IMR-90 (cell line): ENCODE results near the gene SH2D5. TPM values are rescaled to one million over a fixed set of nuclear protein-coding genes. Genes with fewer than 3 reads are reported as not detected.
A peak's percentile ranks its signal among the peaks of the same experiment; 100 is the strongest.

ENCODE experiments used
- ATAC-seq: fragments of 200-7000 bp; cut with Tn5 transposase; 2 replicates; pipeline ENCODE4 v1.9.1; 2020; ENCODE audit warnings: low read depth, mild to moderate bottlenecking, moderate library complexity
- BruUV-seq: library from RNA; stranded (reverse); fragments of 400-500 nt; replicated peaks from 2 replicates; lab custom pipeline; 2021; lab: Mats Ljungman, UMichigan
- CTCF ChIA-PET: fragments of 300-600 bp; formaldehyde crosslinking; extraction: SDS; loops from one replicate; lab custom pipeline; 2021; ENCODE audit warnings: antibody characterized with exemption; lab: Yijun Ruan, JAX
- POLR2A ChIA-PET: fragments of 300-600 bp; sonication (Branson Sonifier 250); formaldehyde crosslinking; loops from one replicate; lab custom pipeline; 2022; ENCODE audit warnings: antibody characterized with exemption; ENCODE audit not compliant: unreplicated experiment; lab: Charles Lee
- DNase-seq: peaks from one replicate; pipeline ENCODE4 v3.0.0; 2013
- H2AFZ ChIP-seq: replicated peaks from 2 replicates; pipeline ENCODE3; 2013; ENCODE audit warnings: low read length, mild to moderate bottlenecking; ENCODE audit not compliant: poor library complexity
- H2AK5ac ChIP-seq: 2 replicates; pipeline ENCODE4 v1.6.1; 2013; ENCODE audit warnings: low read depth, low read length, inconsistent platforms
- H2AK9ac ChIP-seq: replicated peaks from 2 replicates; pipeline ENCODE3; 2013; ENCODE audit warnings: mild to moderate bottlenecking, low read depth, low read length, moderate library complexity; ENCODE audit not compliant: poor library complexity
- H2BK120ac ChIP-seq: 2 replicates; pipeline ENCODE4 v1.6.1; 2013; ENCODE audit warnings: low read depth, low read length, inconsistent platforms
- H2BK15ac ChIP-seq: 3 replicates; pipeline ENCODE4 v1.6.1; 2013; ENCODE audit warnings: low read depth, low read length, inconsistent platforms
- H2BK20ac ChIP-seq: 2 replicates; pipeline ENCODE4 v1.6.1; 2013; ENCODE audit warnings: low read depth, mild to moderate bottlenecking, inconsistent platforms, low read length, moderate library complexity
- H2BK5ac ChIP-seq: 2 replicates; pipeline ENCODE4 v1.6.1; 2013; ENCODE audit warnings: mild to moderate bottlenecking, low read depth, low read length, inconsistent platforms; ENCODE audit not compliant: poor library complexity, severe bottlenecking
- H3K14ac ChIP-seq: replicated peaks from 2 replicates; pipeline ENCODE4 v1.6.1; 2013; ENCODE audit warnings: low read depth, low read length, inconsistent platforms
- H3K18ac ChIP-seq: 2 replicates; pipeline ENCODE4 v1.6.1; 2013; ENCODE audit warnings: low read depth, low read length, control low read depth
- H3K23ac ChIP-seq: 2 replicates; pipeline ENCODE4 v1.6.1; 2013; ENCODE audit warnings: low read depth, low read length, inconsistent platforms
- H3K27ac ChIP-seq: 2 replicates; pipeline ENCODE4 v1.5.1; 2013; ENCODE audit warnings: mild to moderate bottlenecking, control low read depth, low read length; ENCODE audit not compliant: insufficient read depth
- H3K27me3 ChIP-seq: 2 replicates; pipeline ENCODE4 v1.6.1; 2013; ENCODE audit warnings: low read length; ENCODE audit not compliant: control insufficient read depth, insufficient read depth
- H3K36me3 ChIP-seq: 2 replicates; pipeline ENCODE4 v1.6.1; 2013; ENCODE audit warnings: low read length, mixed read lengths; ENCODE audit not compliant: control insufficient read depth, insufficient read depth
- H3K4ac ChIP-seq: 2 replicates; pipeline ENCODE4 v1.6.1; 2013; ENCODE audit warnings: low read depth, low read length, inconsistent platforms
- H3K4me1 ChIP-seq: 2 replicates; pipeline ENCODE4 v1.6.1; 2013; ENCODE audit warnings: low read length, mixed read lengths; ENCODE audit not compliant: control insufficient read depth, insufficient read depth
- H3K4me2 ChIP-seq: 2 replicates; pipeline ENCODE4 v1.6.1; 2013; ENCODE audit warnings: low read depth, mild to moderate bottlenecking, control low read depth, low read length, moderate library complexity
- H3K4me3 ChIP-seq: 2 replicates; pipeline ENCODE4 v1.5.1; 2013; ENCODE audit warnings: low read depth, mild to moderate bottlenecking, control low read depth, low read length, moderate library complexity; ENCODE audit not compliant: insufficient read depth
- H3K56ac ChIP-seq: 2 replicates; pipeline ENCODE4 v1.6.1; 2013; ENCODE audit warnings: low read length, inconsistent platforms; ENCODE audit not compliant: insufficient read depth; ENCODE audit errors: extremely low read depth
- H3K79me1 ChIP-seq, 2 experiments: 2 replicates each; pipeline ENCODE4 v1.6.1; 2013; ENCODE audit warnings: low read length in 2 of 2, inconsistent platforms in 1 of 2, low read depth in 1 of 2
- H3K9ac ChIP-seq: 2 replicates; pipeline ENCODE4 v1.6.1; 2013; ENCODE audit warnings: low read depth, low read length, control low read depth
- H3K9me1 ChIP-seq: 2 replicates; pipeline ENCODE4 v1.6.1; 2013; ENCODE audit warnings: low read length, inconsistent platforms; ENCODE audit not compliant: insufficient read depth
- H3K9me3 ChIP-seq: 2 replicates; pipeline ENCODE4 v1.6.1; 2013; ENCODE audit warnings: low read length; ENCODE audit not compliant: control insufficient read depth, insufficient read depth
- H4K20me1 ChIP-seq: 2 replicates; pipeline ENCODE4 v1.6.1; 2013; ENCODE audit warnings: low read length, inconsistent platforms; ENCODE audit not compliant: insufficient read depth
- H4K5ac ChIP-seq: 2 replicates; pipeline ENCODE4 v1.6.1; 2013; ENCODE audit warnings: mild to moderate bottlenecking, low read depth, low read length, control low read depth
- H4K8ac ChIP-seq, 2 experiments: 2 replicates each; pipeline ENCODE4 v1.6.1; 2013; ENCODE audit warnings: low read depth in 2 of 2, low read length in 2 of 2, control low read depth in 1 of 2, inconsistent platforms in 1 of 2
- H4K91ac ChIP-seq: 2 replicates; pipeline ENCODE4 v1.6.1; 2013; ENCODE audit warnings: low read depth, low read length, inconsistent platforms; ENCODE audit not compliant: insufficient read depth
- BHLHE40 ChIP-seq: fragments of 150-350 bp; IDR thresholded peaks from 2 replicates; pipeline ENCODE4 v1.6.1; 2016; ENCODE audit warnings: mild to moderate bottlenecking, low read depth, low read length
- CEBPB ChIP-seq: IDR thresholded peaks from 2 replicates; pipeline ENCODE4 v1.6.1; 2012; ENCODE audit warnings: low read depth, low read length, improper control_type of control experiment
- CHD1 ChIP-seq: IDR thresholded peaks from 2 replicates; pipeline ENCODE4 v1.6.1; 2012; ENCODE audit warnings: low read depth, low read length, improper control_type of control experiment
- CTCF ChIP-seq: conservative IDR thresholded peaks from 2 replicates; pipeline ENCODE4 v1.5.1; 2012; ENCODE audit warnings: mild to moderate bottlenecking, low read depth, low read length, improper control_type of control experiment
- FOS ChIP-seq: fragments of 150-350 bp; IDR thresholded peaks from 2 replicates; pipeline ENCODE4 v1.6.1; 2016; ENCODE audit warnings: low read depth, low read length
- MAFK ChIP-seq: IDR thresholded peaks from 2 replicates; pipeline ENCODE4 v1.6.1; 2012; ENCODE audit warnings: low read depth, low read length, improper control_type of control experiment
- MAZ ChIP-seq: IDR thresholded peaks from 2 replicates; pipeline ENCODE4 v1.6.1; 2012; ENCODE audit warnings: low read depth, mild to moderate bottlenecking, low read length, improper control_type of control experiment, moderate library complexity, borderline replicate concordance
- MXI1 ChIP-seq: IDR thresholded peaks from 2 replicates; pipeline ENCODE4 v1.6.1; 2012; ENCODE audit warnings: low read depth, mild to moderate bottlenecking, low read length, moderate library complexity, borderline replicate concordance
- NFE2L2 ChIP-seq: fragments of 150-350 bp; IDR thresholded peaks from 2 replicates; pipeline ENCODE4 v1.6.1; 2016; ENCODE audit warnings: low read depth, mild to moderate bottlenecking, low read length
- POLR2A ChIP-seq: IDR thresholded peaks from 2 replicates; pipeline ENCODE4 v1.6.1; 2012; ENCODE audit warnings: mild to moderate bottlenecking, low read depth, low read length
- RAD21 ChIP-seq: IDR thresholded peaks from 2 replicates; pipeline ENCODE4 v1.6.1; 2012; ENCODE audit warnings: low read length, improper control_type of control experiment
- RCOR1 ChIP-seq: IDR thresholded peaks from 2 replicates; pipeline ENCODE4 v1.6.1; 2012; ENCODE audit warnings: mild to moderate bottlenecking, low read length, improper control_type of control experiment; ENCODE audit not compliant: insufficient replicate concordance
- RFX5 ChIP-seq: IDR thresholded peaks from 2 replicates; pipeline ENCODE4 v1.8.0; 2012; ENCODE audit warnings: low read depth, mild to moderate bottlenecking, low read length, moderate library complexity
- SMC3 ChIP-seq: fragments of 150-350 bp; IDR thresholded peaks from 2 replicates; pipeline ENCODE4 v1.6.1; 2016; ENCODE audit warnings: low read depth, mild to moderate bottlenecking, antibody characterized with exemption, low read length, moderate library complexity
- WGBS, 2 experiments: methylation state at CpG; one replicate each; pipeline versions ENCODE4 v1.1.5 to v1.1.7; 2013; ENCODE audit warnings: missing lambda C conversion rate in 2 of 2; ENCODE audit not compliant: insufficient read length in 1 of 2; ENCODE audit errors: extremely low coverage in 2 of 2; 5-methylcytosine and 5-hydroxymethylcytosine counted together
- dilution Hi-C: fragments of 300-500 bp; cut with HindIII; formaldehyde crosslinking; loops from one replicate; pipeline ENCODE4 v1.14.3; 2018; ENCODE audit warnings: low sequenced_read_pairs; ENCODE audit not compliant: unreplicated experiment
- in situ Hi-C: fragments of 300-500 bp; cut with MboI; formaldehyde crosslinking; loops from 3 replicates; pipeline ENCODE4 v1.14.3; 2019; ENCODE audit warnings: low sequenced_read_pairs, inconsistent platforms, mixed read lengths
- intact Hi-C: fragments of 100-400 bp; cut with micrococcal nuclease; formaldehyde crosslinking; loops from 2 replicates; pipeline ENCODE4 v1.10.0; 2022
- polyA plus RNA-seq, 3 experiments: library from polyadenylated mRNA; depleted of rRNA; stranded (reverse); fragments of >200 nt; gene quantifications; 2 replicates each; pipeline ENCODE4 v1.2.3, GENCODE V29; 2012; ENCODE audit warnings: low replicate concordance in 1 of 3
- total RNA-seq: library from RNA; depleted of rRNA; stranded (reverse); fragments of >200 nt; gene quantifications from 2 replicates; pipeline ENCODE4 v1.2.3, GENCODE V29; 2012
- TF ChIP-seq, protein P1 (sequence below): fragments of 150-350 bp; IDR thresholded peaks from 2 replicates; pipeline ENCODE4 v1.6.1; 2016; ENCODE audit warnings: low read depth, mild to moderate bottlenecking, low read length, moderate library complexity, borderline replicate concordance
- TF ChIP-seq, protein P2 (sequence below): fragments of 150-350 bp; IDR thresholded peaks from 2 replicates; pipeline ENCODE4 v1.6.1; 2017; ENCODE audit warnings: mild to moderate bottlenecking, antibody characterized with exemption, low read length, low read depth

SH2D5 gene
- total and polyA plus RNA-seq, 2 of the 4 experiments (the other 2 are of a cell fraction), result 7.2 to 14.4 TPM

DNA sequence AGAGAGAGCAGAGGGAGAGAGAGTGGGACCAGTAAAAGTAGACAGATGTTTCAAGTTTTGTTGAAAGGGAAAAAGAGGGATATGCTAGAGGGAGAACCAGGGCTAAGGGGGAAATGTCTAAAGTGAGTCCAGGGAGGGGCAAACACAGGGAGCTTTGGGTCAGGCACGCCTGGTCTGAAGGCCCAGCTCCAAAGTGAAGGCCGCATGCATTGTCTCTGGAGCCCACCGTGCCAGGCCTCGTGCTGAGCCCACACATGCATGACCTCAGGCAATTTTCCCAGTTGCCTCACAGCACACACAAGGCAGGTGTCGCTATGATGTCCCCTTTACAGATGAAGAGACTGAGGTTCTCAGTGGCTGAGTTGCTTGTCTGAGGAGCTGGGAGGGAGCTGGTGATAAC is 30.7 kb downstream of the SH2D5 start:
- Histone ChIP-seq H3K36me3 (no peaks in the 10 kb centered on the region), H3K9me3 (no peaks in the 10 kb centered on the region), H3K4me1 (peaks cover 14% of the 10 kb centered on the region), H4K20me1 (no peaks in the 10 kb centered on the region; the same call in 1 of the 2 replicates), H2BK20ac (0 out of 2 replicates have a peak overlapping the region, but pooled peaks have one; percentile 9), H4K8ac (no peak overlapping the region), H2BK15ac (peak overlapping the region; percentile 59; the same call in 1 of the 3 replicates), H3K4ac (peak overlapping the region; percentile 60), H2AK9ac (peak overlapping the region; percentile 6), H3K9ac (no peak overlapping the region), H3K14ac (no peak overlapping the region), H2AK5ac (peak overlapping the region; percentile 83), H3K56ac (no peak overlapping the region), H3K79me1 (peaks cover 8 to 21% of the 10 kb centered on the region in 2 experiments), H2AFZ (no peak overlapping the region), H2BK5ac (no peak overlapping the region), H3K4me3 (no peak overlapping the region), H3K23ac (no peak overlapping the region), H2BK120ac (peak overlapping the region; percentile 48; the same call in 1 of the 2 replicates), H3K27ac (no peak overlapping the region), H4K91ac (peak overlapping the region; percentile 70; the same call in 1 of the 2 replicates), H3K9me1 (peaks cover 16% of the 10 kb centered on the region), H4K5ac (no peak overlapping the region), H3K4me2 (no peak overlapping the region), H3K18ac (no peak overlapping the region), H3K27me3 (no peaks in the 10 kb centered on the region)
- DNase-seq (no peak), ATAC-seq (no peak)
- intact Hi-C loops (no loop called here), dilution Hi-C loops (no loop called here), in situ Hi-C loops (no loop called here)
- POLR2A ChIA-PET, result no interaction called here
- CTCF ChIA-PET, result no interaction called here
- no peak for TF ChIP-seq NFE2L2
- TF ChIP-seq, protein P1, sequence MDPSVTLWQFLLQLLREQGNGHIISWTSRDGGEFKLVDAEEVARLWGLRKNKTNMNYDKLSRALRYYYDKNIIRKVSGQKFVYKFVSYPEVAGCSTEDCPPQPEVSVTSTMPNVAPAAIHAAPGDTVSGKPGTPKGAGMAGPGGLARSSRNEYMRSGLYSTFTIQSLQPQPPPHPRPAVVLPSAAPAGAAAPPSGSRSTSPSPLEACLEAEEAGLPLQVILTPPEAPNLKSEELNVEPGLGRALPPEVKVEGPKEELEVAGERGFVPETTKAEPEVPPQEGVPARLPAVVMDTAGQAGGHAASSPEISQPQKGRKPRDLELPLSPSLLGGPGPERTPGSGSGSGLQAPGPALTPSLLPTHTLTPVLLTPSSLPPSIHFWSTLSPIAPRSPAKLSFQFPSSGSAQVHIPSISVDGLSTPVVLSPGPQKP, result no peak
- no peak for TF ChIP-seq RAD21
- no peak for TF ChIP-seq MXI1
- no peak for TF ChIP-seq CHD1
- no peak for TF ChIP-seq SMC3
- TF ChIP-seq, protein P2, sequence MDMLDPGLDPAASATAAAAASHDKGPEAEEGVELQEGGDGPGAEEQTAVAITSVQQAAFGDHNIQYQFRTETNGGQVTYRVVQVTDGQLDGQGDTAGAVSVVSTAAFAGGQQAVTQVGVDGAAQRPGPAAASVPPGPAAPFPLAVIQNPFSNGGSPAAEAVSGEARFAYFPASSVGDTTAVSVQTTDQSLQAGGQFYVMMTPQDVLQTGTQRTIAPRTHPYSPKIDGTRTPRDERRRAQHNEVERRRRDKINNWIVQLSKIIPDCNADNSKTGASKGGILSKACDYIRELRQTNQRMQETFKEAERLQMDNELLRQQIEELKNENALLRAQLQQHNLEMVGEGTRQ, result no peak
- TF ChIP-seq BHLHE40, result no peak
- no peak for TF ChIP-seq POLR2A
- TF ChIP-seq CTCF, result no peak
- TF ChIP-seq CEBPB, result no peak
- TF ChIP-seq RCOR1, result no peak
- no peak for TF ChIP-seq FOS
- TF ChIP-seq MAZ, result no peak
- TF ChIP-seq MAFK, result no peak
- no peak for TF ChIP-seq RFX5
- BruUV-seq, result no TSS peak
- WGBS, 2 experiments, result 100% methylated on average over 1 of the region's 5 CpGs; no CpG with 5 or more reads in 1 of the 2 experiments
